NK-92 (cell line): Measurements from ENCODE around the gene ACSS3.
"Not testable (repeated sequence)": the region's sequence is repeated elsewhere in the genome, so short reads cannot be mapped to it uniquely, and the experiment has no call there.

Experiments
- DNase-seq: peaks from one replicate; lab custom pipeline; 2025; ENCODE audit not compliant: unreplicated experiment; lab: John Stamatoyannopoulos, UW

Gene ACSS3

DNA sequence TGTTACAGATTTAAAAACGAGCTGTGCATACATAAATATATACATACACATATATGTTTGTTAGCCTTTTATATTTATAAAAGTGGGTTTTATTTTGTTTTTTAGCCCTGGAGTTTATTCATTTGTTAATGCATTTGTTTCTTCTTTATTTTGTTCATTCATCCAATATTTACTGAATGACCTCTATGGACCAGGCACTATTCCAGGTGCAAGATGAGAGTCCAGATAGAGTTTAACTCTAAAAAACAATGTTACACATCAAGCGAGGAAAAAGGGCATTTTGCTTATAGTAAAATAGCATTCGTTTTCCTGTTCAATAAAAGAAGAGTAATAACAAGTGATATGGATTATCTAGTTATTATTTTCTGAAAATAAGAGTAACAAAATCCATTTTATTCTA lies 14.2 kb downstream of the ACSS3 start:
- no peak for DNase-seq

DNA sequence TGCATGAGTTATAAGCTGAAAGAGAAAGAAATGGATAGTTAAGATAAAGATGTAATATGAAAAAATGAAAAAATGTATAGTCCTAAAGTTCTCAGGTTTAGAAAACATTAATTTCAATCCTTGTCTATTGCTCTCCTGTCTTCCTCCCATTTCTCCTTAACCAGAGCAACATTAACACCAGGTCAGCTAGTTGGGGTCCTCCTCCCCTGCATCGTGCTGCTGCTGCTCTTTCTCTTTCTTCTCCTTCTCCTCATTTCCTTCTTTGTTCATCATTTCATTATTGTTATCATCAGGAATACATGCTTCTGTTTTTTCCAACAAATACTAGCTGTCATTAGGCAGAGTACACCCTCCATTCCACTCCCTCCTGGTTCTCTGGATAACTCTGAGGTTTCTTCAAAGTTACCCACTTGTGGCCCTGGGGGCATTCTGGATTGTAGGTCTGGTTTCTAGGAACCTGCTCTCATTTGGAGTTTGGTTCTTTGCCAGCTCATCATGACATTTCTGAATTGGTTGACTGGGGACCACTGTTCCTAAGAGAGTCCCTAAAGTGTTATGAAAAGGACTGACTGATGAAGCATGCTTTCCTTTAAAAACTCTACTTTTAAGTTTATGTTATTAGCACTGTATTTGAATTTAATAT lies 17.0 kb downstream of the ACSS3 start:
- DNase-seq: no peak

DNA sequence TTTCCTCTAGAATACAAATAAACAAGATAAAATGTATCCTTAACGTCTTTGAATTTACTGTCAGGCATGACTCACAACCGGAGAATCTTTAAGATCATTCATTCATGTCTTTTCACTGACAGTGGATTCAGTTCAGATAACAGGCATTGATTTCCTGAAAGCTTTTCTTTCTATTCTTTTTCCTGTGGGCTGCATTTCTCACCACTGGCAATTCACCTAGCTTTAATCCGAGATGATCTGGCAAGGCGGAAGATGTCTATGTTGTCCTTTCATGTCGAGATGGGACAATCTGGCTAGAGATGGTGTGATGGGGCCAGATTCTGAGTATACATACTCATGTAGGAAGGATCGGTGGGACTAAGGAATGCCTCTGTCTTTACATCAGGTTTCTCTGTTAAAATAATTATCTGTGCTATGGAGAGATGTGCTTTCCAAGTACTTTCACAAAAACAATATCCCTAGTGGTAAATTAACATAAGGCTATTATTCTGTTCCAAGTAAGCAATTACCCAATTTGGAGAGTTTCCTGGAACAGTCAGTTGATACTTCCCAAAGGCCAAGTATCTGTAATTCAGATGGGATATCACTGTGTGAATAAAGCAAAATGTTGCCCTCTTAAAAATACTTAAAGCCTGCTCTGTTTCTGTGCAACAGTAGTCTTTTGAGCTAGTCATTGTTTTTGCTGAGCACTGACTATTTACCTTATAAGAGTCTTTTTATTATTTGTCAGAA lies 17.8 kb downstream of the ACSS3 start:
- DNase-seq: no peak

DNA sequence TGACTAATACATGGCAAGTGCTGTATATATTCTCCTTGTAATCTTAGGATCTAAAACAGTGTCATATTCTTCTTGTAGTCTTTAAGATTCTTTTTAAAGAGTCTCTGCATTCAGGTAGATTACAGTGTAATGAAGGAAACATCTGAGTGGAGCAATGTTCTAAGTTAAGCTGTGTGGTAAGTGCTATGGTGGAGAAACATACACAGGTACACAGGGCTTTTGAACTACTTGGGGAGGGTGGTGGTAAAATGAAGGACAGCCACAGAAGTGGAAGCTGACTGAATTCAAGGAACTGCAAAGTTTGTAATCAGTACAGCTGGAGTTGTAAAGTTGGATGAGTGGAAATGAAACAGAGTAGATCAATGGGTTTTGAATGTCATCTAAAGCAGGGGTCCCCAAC lies 27.8 kb downstream of the ACSS3 start:
- no peak for DNase-seq

DNA sequence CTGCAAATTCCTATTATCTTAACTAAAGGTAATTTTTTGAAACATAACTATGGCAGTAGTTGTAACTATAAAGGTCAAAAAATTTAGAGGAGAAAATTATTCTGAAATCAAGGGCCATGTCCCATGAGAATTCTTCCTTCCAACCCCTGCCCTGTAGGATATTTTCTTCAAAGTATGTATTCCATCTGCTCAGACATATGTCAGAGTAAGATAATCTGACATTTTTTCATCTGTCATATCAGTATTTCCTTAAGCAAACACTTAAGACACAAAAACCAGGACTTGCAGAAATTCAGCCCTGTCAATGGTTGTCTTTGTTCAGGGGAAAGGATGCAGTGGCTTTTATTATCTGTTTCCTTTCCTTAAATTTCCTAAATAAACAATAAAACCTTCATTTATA lies 36.3 kb downstream of the ACSS3 start:
- no peak for DNase-seq

DNA sequence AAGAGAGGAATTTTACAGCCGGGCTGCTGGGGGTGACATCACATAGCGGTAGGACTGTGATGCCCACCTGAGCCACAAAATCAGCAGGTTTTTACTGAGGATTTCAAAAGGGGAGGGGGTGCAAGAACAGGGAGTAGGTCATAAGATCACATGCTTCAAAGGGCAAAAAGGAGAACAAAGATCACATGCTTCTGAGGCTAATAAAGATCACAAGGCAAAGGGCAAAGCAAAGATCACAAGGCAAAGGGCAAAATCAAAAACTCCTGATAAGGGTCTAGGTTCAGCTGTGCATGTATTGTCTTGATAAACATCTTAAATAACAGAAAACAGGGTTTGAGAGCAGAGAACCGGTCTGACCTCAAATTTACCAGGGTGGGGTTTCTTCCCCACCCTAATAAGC lies 41.2 kb downstream of the ACSS3 start:
- not testable (repeated sequence) for DNase-seq

DNA sequence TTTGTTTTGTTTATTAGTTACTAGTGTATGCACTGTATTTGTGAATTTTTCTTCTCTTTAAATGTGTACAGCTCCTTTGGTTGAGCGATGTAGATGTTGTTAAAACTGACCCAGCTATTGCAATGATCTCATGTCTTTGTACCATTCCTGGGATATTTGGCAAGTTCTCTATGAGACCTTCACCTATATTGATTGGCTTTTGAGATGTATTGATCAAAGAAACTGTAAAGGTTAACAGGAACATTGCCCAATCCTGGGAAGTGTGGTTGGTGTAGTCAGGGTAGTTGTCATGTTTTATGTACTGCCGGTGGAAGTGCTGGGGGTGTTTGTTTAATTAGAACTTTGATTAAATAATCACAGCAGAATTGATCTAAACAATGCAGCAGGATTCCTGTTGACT lies 43.1 kb downstream of the ACSS3 start:
- no peak for DNase-seq

DNA sequence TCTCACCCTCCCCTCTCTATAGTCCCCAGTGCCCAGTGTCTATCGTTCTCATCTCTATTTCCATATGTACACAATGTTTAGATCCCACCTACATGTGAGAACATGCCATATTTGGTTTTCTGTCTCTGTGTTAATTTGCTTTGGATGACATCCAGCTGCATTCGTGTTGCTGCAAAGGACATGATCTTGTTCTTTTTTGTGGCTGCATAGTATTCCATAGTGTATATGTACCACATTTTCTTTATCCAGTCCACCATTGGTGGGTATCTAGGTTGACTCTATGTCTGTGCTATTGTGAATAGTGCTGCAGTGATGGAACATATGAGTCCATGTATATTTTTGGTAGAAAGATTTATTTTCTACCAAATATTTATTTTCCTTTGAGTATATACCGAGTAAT lies 45.7 kb downstream of the ACSS3 start:
- no peak for DNase-seq

DNA sequence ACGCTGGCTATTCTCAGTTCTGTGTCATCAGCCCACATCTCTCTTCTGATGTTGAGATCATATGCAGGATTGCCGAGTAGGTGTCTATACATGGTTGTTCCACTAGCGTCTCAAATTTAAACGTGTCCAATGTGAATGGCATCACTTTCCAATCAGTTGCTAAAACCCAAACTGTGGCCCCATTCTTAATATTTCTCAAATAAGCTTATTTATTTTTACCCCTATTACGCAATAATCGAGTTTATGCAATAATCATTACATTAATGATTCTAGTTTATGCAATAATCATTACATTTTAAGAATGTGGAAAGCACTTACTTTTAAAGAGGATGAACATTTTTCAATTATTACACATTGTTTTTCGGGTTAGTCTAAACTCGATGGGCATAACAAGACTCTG lies 47.8 kb downstream of the ACSS3 start:
- no peak for DNase-seq

DNA sequence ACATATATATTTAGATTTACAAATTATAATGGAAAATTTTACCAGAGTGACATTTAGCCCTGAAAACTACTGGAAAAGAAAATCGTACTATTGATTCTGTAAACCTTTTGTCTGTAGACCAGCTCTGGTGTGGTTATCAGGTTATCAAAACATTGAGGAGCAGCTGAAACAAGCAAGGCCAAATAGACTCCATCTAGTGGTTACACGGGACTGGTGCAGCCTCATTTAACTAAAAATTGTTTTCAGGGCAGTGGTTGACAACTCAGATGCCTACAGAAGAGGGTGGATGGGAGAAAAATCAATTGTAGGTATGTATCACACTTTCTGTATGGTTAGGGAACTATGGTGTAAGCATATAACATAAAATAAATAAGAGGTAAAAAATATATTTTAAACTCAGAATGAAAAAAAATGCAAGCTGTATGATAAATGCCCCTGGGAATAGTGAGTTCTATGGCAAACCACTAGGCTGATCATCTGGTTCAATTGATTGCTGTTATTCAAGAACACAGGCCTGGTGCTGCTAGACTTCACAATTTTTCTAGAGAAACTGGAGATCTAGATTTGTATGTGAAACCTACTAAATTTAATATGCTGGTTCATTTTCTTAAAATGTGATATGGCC lies 51.2 kb downstream of the ACSS3 start:
- no peak for DNase-seq

DNA sequence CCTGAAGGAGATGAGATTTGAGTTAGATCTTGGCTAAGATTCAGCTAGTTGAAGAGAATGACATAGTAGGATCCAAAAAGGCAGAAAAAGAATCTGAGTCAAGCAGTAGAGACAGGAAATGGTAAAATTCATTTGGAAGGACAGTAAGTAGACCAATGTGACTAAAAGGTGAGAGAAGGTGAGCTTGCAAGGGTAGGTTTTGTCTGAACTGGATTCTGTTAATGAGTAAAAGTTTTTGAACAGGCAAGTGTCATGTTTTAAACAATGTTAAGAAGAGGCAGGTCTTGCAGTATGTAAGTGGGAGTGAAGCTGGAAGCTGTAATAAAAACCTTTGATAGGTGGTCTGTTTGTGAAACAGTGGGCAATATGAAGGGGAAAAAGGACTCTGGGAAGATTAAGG lies 58.6 kb downstream of the ACSS3 start:
- DNase-seq: no peak

DNA sequence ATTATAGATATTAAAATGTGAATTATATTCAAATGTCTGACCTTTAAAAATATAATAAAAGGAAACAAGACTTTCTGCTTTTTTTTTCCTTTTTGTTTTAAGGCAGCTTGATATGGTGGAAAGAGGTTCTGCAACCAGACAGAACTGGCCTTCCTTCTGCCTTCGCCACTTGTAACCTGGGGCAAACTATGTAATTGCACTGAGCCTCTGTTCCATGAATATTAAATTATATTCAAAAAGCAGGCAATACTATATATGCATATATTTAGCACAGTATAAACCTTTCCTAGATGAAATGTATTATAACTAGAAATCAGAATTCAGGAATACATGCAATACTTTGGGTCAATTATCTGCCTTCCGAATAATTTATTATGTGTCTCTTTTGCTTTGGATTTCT lies 59.9 kb downstream of the ACSS3 start:
- DNase-seq: no peak

DNA sequence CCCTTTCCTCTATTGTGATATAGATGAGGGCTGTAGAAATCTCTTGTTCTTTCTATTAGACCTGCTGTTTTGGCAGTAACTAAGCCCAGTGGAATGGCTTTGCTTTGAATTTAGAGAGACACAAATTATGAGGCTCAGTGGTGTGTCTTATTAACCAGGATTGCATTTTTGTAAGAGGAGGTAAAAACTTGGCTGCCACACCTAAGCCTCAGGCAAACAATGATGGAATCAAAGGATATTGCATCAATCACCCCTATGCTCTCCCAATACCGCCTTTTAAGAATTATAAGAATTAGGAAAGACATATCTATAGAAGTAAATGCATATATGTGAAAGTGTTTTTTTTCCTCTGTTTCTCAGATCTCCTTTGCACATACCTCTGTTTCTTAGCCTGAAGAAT lies 63.3 kb downstream of the ACSS3 start:
- no peak for DNase-seq

DNA sequence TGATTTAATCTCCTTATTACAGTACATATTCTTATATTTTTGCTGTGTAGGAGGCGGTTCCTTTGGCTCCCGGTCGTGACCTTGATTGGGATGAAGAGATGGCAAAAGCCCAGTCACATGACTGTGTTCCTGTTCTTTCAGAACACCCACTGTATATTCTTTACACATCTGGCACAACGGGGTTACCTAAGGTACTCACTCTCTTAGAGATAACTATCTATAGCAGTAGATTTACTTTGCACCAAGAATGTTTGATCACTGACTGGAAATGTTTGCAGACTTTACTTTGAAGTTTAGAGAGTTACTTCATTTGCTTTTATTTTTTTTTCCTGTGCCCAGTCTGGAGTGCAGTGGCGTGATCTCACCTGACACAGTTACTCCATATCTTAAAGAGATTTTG lies 65.2 kb downstream of the ACSS3 start:
- no peak for DNase-seq

DNA sequence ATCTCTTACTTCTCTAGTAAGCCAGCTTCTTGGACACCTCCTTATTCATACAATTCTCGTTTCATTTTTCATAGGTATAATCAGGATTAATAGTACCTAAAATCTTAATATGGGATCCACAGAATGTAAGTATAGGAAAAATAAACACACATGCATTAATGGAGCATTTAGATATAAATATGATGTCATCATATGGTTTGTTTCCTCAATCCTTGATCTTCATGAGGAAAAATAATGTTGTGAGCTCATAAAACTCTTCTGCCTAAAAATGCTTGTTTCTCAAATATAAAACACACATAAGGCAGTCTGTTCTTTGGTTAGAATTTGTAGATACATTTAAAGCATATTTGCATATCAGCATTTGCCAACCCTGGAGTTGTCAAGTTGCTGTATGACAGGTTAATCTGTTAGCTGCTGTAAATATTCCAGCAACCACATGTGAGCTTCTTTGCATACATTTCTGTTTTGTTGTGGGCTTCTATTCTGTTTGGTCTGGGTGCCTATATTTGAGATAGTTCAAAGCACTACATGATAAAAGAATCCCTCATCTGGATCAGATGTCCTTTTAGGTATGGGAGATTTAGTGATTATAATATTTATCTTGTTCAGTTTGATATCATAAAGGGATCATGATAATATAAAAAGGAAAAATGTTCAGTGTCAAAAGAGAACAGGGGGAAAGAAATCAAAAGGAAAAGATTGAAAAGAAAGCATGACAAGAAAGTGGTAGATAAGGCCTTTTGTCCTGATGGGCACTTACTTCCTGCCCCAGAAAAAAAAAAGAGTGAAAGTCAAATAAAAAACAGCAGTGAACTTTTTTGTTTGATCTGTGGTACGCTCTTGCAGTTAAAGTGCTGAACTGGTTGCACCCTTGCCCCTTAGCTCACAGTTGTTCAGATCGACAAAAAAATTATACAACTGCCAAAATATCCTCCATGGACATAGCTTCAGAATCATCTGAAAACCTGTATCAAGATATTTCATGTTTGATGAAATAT lies 68.6 kb downstream of the ACSS3 start:
- no peak for DNase-seq

DNA sequence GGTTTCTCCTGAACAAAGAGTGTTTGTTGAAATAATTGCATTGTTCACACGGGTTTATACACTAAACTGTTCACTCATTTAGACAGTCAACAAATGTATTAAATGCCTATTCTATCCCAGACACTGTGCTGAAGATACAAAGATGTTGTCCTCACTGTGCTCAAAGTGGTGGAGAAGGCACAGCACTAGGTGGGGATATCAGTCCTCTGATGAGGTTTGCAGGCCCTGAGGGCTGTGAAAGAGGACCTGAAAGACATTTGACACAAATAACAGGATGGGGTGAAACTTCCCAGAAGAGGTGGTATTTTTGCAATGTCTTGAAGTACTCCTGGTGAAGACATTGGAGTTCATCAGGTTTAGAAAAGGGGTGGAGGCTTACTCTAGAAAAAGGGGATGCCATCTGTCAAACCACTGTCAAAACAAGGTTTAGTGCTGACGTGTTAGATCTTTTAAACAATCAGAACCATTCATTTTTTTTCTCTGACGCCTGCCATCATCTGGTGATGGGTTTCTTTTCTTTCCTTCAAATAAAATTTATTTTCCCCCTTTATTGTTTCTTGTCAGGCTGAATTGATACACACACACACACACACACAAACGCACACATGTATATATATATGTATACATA lies 69.5 kb downstream of the ACSS3 start:
- no peak for DNase-seq

DNA sequence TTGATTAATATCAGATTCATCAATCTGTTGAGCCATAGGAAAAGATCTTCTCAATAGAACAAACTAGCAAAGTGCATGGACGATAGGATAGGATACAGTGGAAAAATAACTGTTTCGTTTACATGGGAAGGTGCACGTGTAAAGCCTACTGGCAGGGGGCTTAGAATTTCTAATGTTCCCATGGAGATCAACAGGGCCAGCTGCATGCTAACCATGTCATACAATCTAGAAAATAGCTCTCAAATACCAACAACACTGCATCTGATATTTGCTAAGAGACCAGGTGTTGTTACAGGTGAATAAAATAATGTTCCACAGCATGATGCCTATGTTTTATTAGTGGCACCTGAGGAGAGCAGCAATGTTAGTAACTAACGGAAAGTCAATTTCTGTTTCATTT lies 72.5 kb downstream of the ACSS3 start:
- DNase-seq: no peak

DNA sequence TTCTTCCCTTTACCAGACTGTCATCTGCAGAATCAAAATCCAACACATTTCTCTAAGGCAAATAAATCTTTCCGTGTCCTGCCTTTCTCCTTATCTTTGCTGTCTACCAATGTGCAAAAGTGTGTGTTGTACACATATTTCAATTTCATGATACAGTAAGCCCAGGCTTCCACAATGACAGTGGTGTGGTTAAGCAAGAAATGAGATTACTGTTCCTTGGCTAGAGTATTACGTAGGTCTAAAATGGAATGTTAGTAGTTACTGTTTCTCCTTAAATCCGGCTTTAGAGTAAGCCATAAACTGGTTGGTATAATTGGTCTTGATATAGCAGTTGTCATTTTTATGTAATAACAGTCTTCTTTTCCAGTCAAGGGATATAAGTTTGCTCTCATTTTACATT lies 82.0 kb downstream of the ACSS3 start:
- DNase-seq: no peak

DNA sequence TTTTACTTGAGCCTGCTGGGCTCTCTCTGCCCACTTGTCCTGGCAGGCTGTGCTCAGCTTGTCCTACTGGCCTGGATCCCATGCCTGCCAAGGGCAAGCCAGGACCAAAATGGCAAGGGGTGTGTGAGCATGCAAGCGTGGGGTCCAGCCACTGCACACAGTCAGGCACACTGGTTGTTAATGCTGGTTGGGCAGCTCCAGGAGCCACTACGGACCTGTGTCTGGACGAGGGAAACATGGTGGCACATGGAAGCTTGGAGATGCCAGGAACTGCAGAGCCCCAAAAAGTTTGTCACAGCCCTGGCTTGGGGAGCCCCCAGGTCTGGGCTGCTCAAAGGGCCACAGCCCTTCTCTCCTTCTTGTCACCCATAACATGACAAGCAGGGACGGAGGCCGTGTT lies 83.8 kb downstream of the ACSS3 start:
- DNase-seq: no peak

DNA sequence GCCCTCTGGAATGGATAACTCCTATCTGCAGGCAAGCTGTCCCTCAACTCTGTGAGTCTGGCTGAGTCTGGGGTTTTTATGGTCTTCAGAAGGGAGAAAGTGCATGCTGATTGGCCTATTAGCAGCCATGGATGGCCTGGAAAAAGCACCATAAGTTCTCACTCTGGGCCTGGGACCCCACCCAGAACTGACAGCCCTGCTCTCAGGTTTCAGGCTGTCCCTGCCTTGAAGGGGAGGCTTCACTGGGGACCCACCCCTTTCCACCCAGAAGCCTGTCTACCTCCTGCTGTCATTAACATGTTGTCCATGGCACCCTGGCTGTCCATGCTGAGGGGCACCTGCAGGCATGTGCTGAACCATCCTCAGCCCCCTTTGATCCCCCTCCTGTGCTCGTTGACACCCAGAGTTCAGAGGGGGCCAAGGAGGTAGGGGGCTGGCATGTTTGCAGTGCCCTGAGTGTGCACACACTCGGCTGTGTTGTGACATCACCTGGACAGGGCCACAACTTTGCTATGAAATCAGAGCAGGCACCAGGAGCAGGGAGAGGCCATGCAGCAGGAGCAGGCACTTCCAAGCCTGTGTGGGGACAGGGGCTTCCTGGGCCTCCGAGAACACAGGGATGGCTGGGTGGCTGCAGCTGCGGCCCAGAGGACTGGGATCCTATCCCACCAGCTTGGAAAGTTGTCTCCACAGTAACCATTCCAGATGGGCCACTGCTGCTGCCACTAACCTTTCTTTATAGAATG lies 84.7 kb downstream of the ACSS3 start:
- DNase-seq: no peak
